ENCODE data around the gene KIR2DL4.

DNA sequence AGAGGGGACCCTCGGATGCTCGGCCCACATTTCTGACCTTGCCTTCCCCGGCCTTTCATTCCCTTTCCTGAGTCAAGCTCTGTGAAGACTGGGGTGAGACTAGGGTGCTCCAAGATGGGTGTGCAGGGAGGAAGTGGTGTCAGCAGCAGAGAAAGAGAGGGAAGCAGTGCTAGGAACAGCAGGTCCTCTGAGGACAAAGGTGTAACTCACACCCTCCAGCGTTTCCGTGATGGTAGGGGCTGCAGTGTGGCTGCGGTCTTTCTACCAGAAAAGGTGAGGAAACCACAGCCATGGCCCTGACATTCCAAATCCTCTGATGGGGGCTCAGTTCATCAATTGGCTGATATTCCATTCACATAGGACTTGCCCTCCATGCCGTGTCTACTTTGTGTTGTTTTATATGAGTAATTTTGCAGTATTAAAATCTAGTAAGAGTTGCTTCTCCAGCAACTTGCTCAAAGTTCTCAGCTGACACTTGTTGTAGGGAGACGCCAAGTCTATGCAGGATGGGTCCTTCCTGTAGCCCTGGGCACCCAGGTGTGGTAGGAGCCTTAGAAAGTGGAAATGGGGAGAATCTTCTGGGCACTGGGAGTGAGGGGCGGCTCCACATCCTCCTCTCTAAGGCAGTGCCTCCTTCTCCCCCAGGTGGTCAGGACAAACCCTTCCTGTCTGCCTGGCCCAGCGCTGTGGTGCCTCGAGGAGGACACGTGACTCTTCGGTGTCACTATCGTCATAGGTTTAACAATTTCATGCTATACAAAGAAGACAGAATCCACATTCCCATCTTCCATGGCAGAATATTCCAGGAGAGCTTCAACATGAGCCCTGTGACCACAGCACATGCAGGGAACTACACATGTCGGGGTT, 14.5 kb downstream of the KIR2DL4 start:
- no peak for TF ChIP-seq EZH2 (IDR thresholded peaks at IDR 0.05; ENCODE audit: insufficient read depth, low read length)
- TF ChIP-seq, protein P1, sequence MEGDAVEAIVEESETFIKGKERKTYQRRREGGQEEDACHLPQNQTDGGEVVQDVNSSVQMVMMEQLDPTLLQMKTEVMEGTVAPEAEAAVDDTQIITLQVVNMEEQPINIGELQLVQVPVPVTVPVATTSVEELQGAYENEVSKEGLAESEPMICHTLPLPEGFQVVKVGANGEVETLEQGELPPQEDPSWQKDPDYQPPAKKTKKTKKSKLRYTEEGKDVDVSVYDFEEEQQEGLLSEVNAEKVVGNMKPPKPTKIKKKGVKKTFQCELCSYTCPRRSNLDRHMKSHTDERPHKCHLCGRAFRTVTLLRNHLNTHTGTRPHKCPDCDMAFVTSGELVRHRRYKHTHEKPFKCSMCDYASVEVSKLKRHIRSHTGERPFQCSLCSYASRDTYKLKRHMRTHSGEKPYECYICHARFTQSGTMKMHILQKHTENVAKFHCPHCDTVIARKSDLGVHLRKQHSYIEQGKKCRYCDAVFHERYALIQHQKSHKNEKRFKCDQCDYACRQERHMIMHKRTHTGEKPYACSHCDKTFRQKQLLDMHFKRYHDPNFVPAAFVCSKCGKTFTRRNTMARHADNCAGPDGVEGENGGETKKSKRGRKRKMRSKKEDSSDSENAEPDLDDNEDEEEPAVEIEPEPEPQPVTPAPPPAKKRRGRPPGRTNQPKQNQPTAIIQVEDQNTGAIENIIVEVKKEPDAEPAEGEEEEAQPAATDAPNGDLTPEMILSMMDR (IDR thresholded peaks at IDR 0.05; ENCODE audit: insufficient read depth, low read depth, low read length) = no peak
